Measurements from ENCODE around the gene BARX2.

DNA sequence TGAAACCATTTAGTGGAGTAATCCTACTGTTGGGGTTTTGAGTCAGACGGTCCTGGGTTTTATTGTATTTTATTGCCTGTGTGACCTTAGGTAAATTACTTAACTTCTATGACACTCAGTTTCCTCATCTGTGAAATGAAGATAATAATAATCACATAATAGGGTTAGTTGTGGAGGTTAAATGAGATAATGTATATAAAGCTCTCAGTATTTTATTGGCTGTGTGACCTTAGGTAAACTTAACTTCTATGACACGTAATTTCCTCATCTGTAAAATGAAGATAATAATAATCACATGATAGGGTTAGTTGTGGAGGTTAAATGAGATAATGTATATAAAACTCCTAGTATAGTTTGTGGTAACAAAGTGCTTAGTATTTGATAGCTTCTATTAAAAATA, 13.2 kb downstream of the BARX2 start:
- no peak for TF ChIP-seq GATA2 (IDR thresholded peaks at IDR 0.05; ENCODE audit: low read depth, low read length)
- no peak for TF ChIP-seq GATA3 (IDR thresholded peaks at IDR 0.05; ENCODE audit: low read depth, low read length)

Data from SH-SY5Y (cell line).